ENCODE measurements around the gene ITPR3.

GRCh38 chr6:33609019-33609418, 12.1 kb upstream of the ITPR3 start:
- TF ChIP-seq CTCF (conservative IDR thresholded peaks at IDR 0.05) (no peak), ZFX (IDR thresholded peaks at IDR 0.05) (no peak)

Measured in C4-2B (cell line).